NT2/D1 (cell line): ENCODE results near the gene LHX3.

Source experiments
- SUZ12 ChIP-seq: IDR thresholded peaks from 2 replicates; pipeline ENCODE4 v1.6.1; 2011; ENCODE audit not compliant: insufficient read length, insufficient read depth; ENCODE audit errors: extremely low read depth
- YY1 ChIP-seq: IDR thresholded peaks from 2 replicates; pipeline ENCODE4 v1.6.1; 2011; ENCODE audit not compliant: insufficient read length, insufficient read depth
- ZNF274 ChIP-seq: IDR thresholded peaks from 2 replicates; pipeline ENCODE4 v1.6.1; 2011; ENCODE audit warnings: mild to moderate bottlenecking, low read depth, low read length

GRCh38 chr9:136223871-136224640 is 19.1 kb upstream of the LHX3 start:
- TF ChIP-seq ZNF274 (no peak), YY1 (no peak), SUZ12 (no peak)
